ENCODE measurements around the gene WDR47. TPM values are rescaled to one million over a fixed set of nuclear protein-coding genes. Genes with fewer than 3 reads are reported as not detected.
A peak's percentile ranks its signal among the peaks of the same experiment; 100 is the strongest.

Gene WDR47
- total RNA-seq, 8 experiments from 2014 or later, result 10.3 to 65.3 (median 48.6) TPM

GRCh38 chr1:108976658-108977057, 65.2 kb downstream of the WDR47 start:
- Histone ChIP-seq H3K27ac (no peak overlapping the region), H3K4me1 (replicated peaks in 1 of 2) (no peaks in the 10 kb centered on the region), H3K4me3 (no peak overlapping the region)
- no peak for ATAC-seq (replicated peaks in 6 of 8)
- in situ Hi-C loops (cut with MboI; ENCODE audit: low pct_unique_long_range_greater_than_20kb in 2 of 9, low sequenced_read_pairs in 9 of 9, unreplicated experiment in 9 of 9), result no loop called here
- 71 to 98% (median 89%) methylated on average over 1 to 4 of the region's 4 CpGs for WGBS, 10 experiments

DNA sequence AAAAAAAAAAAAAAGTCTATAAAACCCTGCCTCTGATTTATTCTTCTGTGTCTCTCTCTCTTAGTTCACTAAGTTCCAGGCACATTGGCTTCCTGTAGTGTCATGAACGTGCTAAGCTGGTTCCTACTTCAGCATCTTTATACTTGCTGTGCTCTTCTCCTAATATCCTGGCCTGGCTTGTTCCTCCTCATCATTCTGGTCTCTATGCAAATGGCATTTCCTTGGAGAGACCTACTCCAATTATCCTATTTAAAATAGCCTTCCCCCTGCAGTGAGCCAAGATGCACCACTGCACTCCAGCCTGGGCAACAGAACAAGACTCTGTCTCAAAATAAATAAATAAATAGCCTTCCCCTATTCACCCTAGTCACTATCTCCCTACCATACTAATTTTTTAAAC, 69.0 kb downstream of the WDR47 start:
- Histone ChIP-seq H3K4me1 (replicated peaks in 1 of 2) (no peaks in the 10 kb centered on the region), H3K4me3 (no peak overlapping the region), H3K27ac (no peak overlapping the region)
- ATAC-seq (replicated peaks in 6 of 8), result no peak
- in situ Hi-C loops (cut with MboI; ENCODE audit: low pct_unique_long_range_greater_than_20kb in 2 of 9, low sequenced_read_pairs in 9 of 9, unreplicated experiment in 9 of 9), result no loop called here
- 80 to 100% (median 89%) methylated on average over 1 of the region's 1 CpG; no CpG with 5 or more reads in 3 of the 10 experiments for WGBS, 10 experiments

DNA sequence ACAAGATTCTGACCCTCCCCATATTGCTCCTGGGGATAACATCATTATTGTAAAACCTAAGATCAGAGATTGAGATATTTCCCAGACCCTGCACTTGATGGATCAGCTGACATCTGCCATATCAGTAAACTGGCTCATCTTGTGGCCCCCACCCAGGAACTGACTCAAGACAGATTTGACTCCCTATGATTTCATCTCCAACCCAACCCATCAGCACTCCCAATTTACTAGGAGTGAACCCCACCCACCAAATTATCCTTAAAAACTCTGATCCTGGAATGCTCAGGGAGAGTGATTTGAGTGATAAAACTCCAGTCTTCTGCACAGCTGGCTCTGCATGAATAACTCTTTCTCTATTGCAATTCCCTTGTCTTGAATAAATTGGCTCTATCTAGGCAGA, 72.6 kb downstream of the WDR47 start:
- in situ Hi-C loops (cut with MboI; ENCODE audit: low pct_unique_long_range_greater_than_20kb in 2 of 9, low sequenced_read_pairs in 9 of 9, unreplicated experiment in 9 of 9), result no loop called here
- ATAC-seq (replicated peaks in 6 of 8), result peak in 1 of 8 experiments; percentile 65
- H3K4me3 ChIP-seq, result no peak overlapping the region
- H3K27ac ChIP-seq, result no peak overlapping the region
- H3K4me1 ChIP-seq (replicated peaks in 1 of 2), result no peaks in the 10 kb centered on the region

GRCh38 chr1:108963052-108963686, 78.7 kb downstream of the WDR47 start, which contains the start of gene CLCC1:
CLCC1 (minus strand) TSS chr1:108963484; CDS start chr1:108950437, 13,047 bp downstream.
- Histone ChIP-seq H3K27ac (peak within 1 kb of the TSS; percentile 93 to 94), H3K4me3 (peak within 1 kb of the TSS; percentile 77 to 98 (median 82)), H3K4me1 (replicated peaks in 1 of 2) (peaks cover 8 to 14% of the 10 kb centered on the region in 2 donors)
- in situ Hi-C loops (cut with MboI; ENCODE audit: low pct_unique_long_range_greater_than_20kb in 2 of 9, low sequenced_read_pairs in 9 of 9, unreplicated experiment in 9 of 9), result no loop called here
- peak; percentile 91 to 98 (median 96) for ATAC-seq (replicated peaks in 6 of 8)
- WGBS, 10 experiments, result 0 to 12% (median 1%) methylated on average over 4 to 53 of the region's 72 CpGs; no CpG with 5 or more reads in 3 of the 10 experiments

GRCh38 chr1:108962681-108963051, 79.2 kb downstream of the WDR47 start:
- H3K4me3 ChIP-seq, result peak overlapping the region; percentile 77 to 98 (median 82)
- peak; percentile 6 to 24 (median 13) for ATAC-seq (replicated peaks in 6 of 8)
- 0 to 13% (median 3%) methylated on average over 6 to 11 of the region's 12 CpGs; no CpG with 5 or more reads in 4 of the 10 experiments for WGBS, 10 experiments
- peaks cover 8 to 14% of the 10 kb centered on the region in 2 donors for H3K4me1 ChIP-seq (replicated peaks in 1 of 2)
- in situ Hi-C loops (cut with MboI; ENCODE audit: low pct_unique_long_range_greater_than_20kb in 2 of 9, low sequenced_read_pairs in 9 of 9, unreplicated experiment in 9 of 9), result no loop called here
- H3K27ac ChIP-seq, result peak overlapping the region; percentile 93 to 94

DNA sequence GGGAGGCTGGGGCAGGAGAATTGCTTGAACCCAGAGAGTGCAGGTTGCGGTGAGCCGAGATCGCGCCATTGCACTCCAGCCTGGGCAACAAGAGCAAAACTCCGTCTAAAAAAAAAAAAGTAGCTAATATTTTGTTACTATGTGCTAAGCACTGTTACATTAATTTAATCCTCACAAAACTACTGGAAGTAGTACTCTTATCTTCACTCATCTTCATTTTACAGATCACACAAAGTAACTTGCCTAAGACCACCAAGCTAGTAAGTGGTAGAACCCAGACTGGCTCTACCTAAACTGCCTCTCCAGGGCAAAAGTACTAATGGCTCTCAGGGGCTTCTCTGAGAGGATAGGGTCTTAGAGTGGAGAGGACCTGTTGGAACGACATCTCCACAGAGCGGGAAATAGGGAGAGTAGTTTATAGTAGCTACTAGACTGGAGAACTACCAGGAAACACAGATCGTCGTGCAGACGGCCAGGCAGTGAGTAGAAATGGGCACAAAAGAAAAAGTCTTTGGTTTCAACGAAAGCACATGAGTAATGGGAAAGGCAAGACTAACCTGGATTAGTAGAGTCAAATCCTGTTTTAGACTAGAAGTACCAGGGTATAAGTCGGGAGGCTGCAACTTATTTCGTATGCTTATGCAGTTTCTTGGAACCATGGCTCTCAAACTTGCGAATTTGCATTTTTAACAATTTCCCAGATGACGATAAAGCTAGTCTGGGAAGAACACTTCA, 80.0 kb downstream of the WDR47 start:
- peaks cover 8 to 14% of the 10 kb centered on the region in 2 donors for H3K4me1 ChIP-seq (replicated peaks in 1 of 2)
- no peak for ATAC-seq (replicated peaks in 6 of 8)
- 54 to 96% (median 66%) methylated on average over 4 to 15 of the region's 15 CpGs for WGBS, 10 experiments
- in situ Hi-C loops (cut with MboI; ENCODE audit: low pct_unique_long_range_greater_than_20kb in 2 of 9, low sequenced_read_pairs in 9 of 9, unreplicated experiment in 9 of 9), result no loop called here
- peak overlapping the region; percentile 77 to 98 (median 82) for H3K4me3 ChIP-seq
- no peak overlapping the region for H3K27ac ChIP-seq

GRCh38 chr1:108961198-108961597, 80.7 kb downstream of the WDR47 start:
- H3K4me1 ChIP-seq (replicated peaks in 1 of 2), result peaks cover 8 to 14% of the 10 kb centered on the region in 2 donors
- H3K27ac ChIP-seq, result no peak overlapping the region
- H3K4me3 ChIP-seq, result no peak overlapping the region
- ATAC-seq (replicated peaks in 6 of 8), result no peak
- in situ Hi-C loops (cut with MboI; ENCODE audit: low pct_unique_long_range_greater_than_20kb in 2 of 9, low sequenced_read_pairs in 9 of 9, unreplicated experiment in 9 of 9), result no loop called here
- WGBS, 10 experiments, result 64 to 100% (median 85%) methylated on average over 1 to 9 of the region's 9 CpGs

DNA sequence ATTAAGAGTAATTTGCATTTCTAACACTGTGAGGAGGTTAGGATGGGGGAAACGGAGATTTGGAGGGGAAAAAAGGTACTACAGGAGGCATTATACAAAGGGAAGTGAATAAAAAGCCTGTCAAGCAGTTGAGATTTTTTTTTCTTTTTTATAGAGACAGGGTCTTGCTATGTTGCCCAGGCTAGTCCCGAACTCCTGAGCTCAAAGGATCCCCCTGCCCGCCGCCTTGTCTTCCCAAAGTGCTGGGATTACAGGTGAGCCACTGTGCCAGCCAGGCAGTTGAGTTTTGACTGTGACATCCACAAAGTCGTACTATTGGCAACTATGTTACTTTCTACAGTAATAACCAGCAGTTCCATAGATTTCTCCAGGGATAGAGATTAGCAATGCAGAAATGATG, 81.2 kb downstream of the WDR47 start:
- no peak for ATAC-seq (replicated peaks in 6 of 8)
- H3K27ac ChIP-seq, result no peak overlapping the region
- no peak overlapping the region for H3K4me3 ChIP-seq
- H3K4me1 ChIP-seq (replicated peaks in 1 of 2), result peaks cover 8 to 14% of the 10 kb centered on the region in 2 donors
- in situ Hi-C loops (cut with MboI; ENCODE audit: low pct_unique_long_range_greater_than_20kb in 2 of 9, low sequenced_read_pairs in 9 of 9, unreplicated experiment in 9 of 9), result no loop called here
- 75 to 98% (median 93%) methylated on average over 1 to 5 of the region's 5 CpGs; no CpG with 5 or more reads in 2 of the 10 experiments for WGBS, 10 experiments

DNA sequence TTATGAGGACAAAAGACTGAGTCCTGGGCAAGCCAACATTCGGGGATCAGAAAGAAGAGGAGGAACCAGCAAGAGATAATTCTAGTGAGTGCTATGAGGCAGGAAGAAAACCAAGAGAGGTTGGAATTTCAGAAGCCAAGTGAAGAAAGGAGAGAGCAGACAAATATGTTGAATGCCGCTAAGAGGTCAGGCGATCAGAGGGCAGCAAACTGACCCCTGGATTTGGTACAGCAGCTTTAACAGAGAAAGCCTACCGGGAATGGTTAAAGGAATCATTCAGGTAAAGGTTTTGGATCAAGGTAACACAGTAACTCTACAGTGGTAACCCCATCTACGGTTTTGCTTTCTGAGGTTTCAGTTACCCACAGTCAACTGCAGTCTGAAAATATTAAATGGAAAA, 84.0 kb downstream of the WDR47 start:
- ATAC-seq (replicated peaks in 6 of 8), result no peak
- Histone ChIP-seq H3K4me1 (replicated peaks in 1 of 2) (peaks cover 8 to 10% of the 10 kb centered on the region in 2 donors), H3K27ac (no peak overlapping the region), H3K4me3 (no peak overlapping the region)
- in situ Hi-C loops (cut with MboI; ENCODE audit: low pct_unique_long_range_greater_than_20kb in 2 of 9, low sequenced_read_pairs in 9 of 9, unreplicated experiment in 9 of 9), result no loop called here
- 86 to 100% (median 92%) methylated on average over 2 to 5 of the region's 5 CpGs for WGBS, 10 experiments

DNA sequence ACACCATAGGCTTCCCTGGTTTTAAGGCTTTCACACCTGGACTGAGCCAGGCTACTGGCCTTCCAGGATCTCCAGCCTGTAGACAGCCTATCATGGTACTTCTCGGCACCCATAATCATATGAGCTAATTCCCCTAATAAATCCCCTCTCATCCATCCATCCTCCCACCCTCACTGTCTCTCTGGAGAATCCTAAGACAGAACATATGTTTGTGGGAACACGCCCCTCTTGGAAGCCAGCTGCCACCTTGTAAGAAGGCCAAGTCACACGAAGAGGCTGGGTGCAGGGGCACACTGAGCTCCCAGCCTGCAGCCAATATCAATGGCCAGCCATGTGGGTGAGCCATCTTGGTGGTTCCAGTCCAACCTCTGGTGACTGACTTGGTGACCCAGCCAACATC, 86.0 kb downstream of the WDR47 start:
- no peaks in the 10 kb centered on the region for H3K4me1 ChIP-seq (replicated peaks in 1 of 2)
- no peak overlapping the region for H3K4me3 ChIP-seq
- in situ Hi-C loops (cut with MboI; ENCODE audit: low pct_unique_long_range_greater_than_20kb in 2 of 9, low sequenced_read_pairs in 9 of 9, unreplicated experiment in 9 of 9), result no loop called here
- WGBS, 10 experiments, result 80 to 100% (median 96%) methylated on average over 1 to 3 of the region's 3 CpGs; no CpG with 5 or more reads in 4 of the 10 experiments
- ATAC-seq (replicated peaks in 6 of 8), result no peak
- H3K27ac ChIP-seq, result no peak overlapping the region

- no peak overlapping the region for H3K27ac ChIP-seq
- in situ Hi-C loops (cut with MboI; ENCODE audit: low pct_unique_long_range_greater_than_20kb in 2 of 9, low sequenced_read_pairs in 9 of 9, unreplicated experiment in 9 of 9), result no loop called here
- whole genome bisulfite sequencing, 10 experiments, result 67 to 100% (median 93%) methylated on average over 1 to 3 of the region's 3 CpGs; no CpG with 5 or more reads in 1 of the 10 experiments
- no peak for ATAC-seq (replicated peaks in 6 of 8)
- H3K4me1 ChIP-seq (replicated peaks in 1 of 2), result no peaks in the 10 kb centered on the region
- no peak overlapping the region for H3K4me3 ChIP-seq
Observed at GRCh38 chr1:108955111-108955510, 86.8 kb downstream of the WDR47 start.

DNA sequence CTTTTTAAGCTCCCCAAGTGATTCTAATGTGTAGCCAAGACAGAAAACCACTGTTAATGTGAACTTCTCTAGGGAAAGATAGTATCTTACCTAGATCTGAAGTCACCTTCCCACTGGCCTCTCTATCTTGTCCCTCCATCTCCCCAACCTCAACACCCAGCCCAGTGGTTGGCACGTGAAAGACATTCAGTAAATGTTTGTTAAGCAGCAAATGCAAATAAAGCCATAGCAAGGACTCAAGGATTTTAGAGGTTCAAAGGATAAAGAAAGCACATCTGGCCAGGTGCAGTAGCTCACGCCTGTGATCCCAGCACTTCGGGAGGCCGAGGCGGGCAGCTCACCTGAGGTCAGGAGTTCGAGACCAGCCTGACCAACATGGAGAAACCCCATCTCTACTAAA, 88.5 kb downstream of the WDR47 start:
- ATAC-seq (replicated peaks in 6 of 8), result no peak
- in situ Hi-C loops (cut with MboI; ENCODE audit: low pct_unique_long_range_greater_than_20kb in 2 of 9, low sequenced_read_pairs in 9 of 9, unreplicated experiment in 9 of 9), result no loop called here
- Histone ChIP-seq H3K4me3 (no peak overlapping the region), H3K4me1 (replicated peaks in 1 of 2) (peaks cover 4 to 6% of the 10 kb centered on the region in 2 donors), H3K27ac (no peak overlapping the region)
- 80 to 95% (median 94%) methylated on average over 1 to 6 of the region's 6 CpGs; no CpG with 5 or more reads in 4 of the 10 experiments for WGBS, 10 experiments

- in situ Hi-C loops (cut with MboI; ENCODE audit: low pct_unique_long_range_greater_than_20kb in 2 of 9, low sequenced_read_pairs in 9 of 9, unreplicated experiment in 9 of 9), result no loop called here
- ATAC-seq (replicated peaks in 6 of 8), result no peak
- peaks cover 11 to 15% of the 10 kb centered on the region in 2 donors for H3K4me1 ChIP-seq (replicated peaks in 1 of 2)
Observed at GRCh38 chr1:108951242-108951641, 90.7 kb downstream of the WDR47 start.

More at GRCh38 chr1:108951242-108951641, 90.7 kb downstream of the WDR47 start:
- Histone ChIP-seq H3K4me3 (no peak overlapping the region), H3K27ac (no peak overlapping the region)
- 80 to 100% (median 95%) methylated on average over 1 to 3 of the region's 3 CpGs; no CpG with 5 or more reads in 3 of the 10 experiments for WGBS, 10 experiments
